HG02981 (cell line): ENCODE measurements around the gene GIGYF1.
A peak's percentile ranks its signal among the peaks of the same experiment; 100 is the strongest.
"Not testable (repeated sequence)": the region's sequence is repeated elsewhere in the genome, so short reads cannot be mapped to it uniquely, and the experiment has no call there.

ENCODE experiments used
- ATAC-seq: cut with Tn5 transposase; IDR thresholded peaks from one replicate; pipeline ENCODE4 v1.9.1; 2021; ENCODE audit warnings: mild to moderate bottlenecking, moderate library complexity; ENCODE audit not compliant: unreplicated experiment

Gene GIGYF1

GRCh38 chr7:100673302-100673941 is 20.6 kb downstream of the GIGYF1 start, which contains the start of gene GNB2:
Gene GNB2, plus strand, starts transcription at chr7:100673740. Its CDS starts 2,526 bp downstream, at chr7:100676266.
- peak; percentile 58 for ATAC-seq

GRCh38 chr7:100671353-100672327 is 22.4 kb downstream of the GIGYF1 start:
- ATAC-seq, result no peak

GRCh38 chr7:100670074-100670473 is 24.0 kb downstream of the GIGYF1 start:
- ATAC-seq, result no peak

- ATAC-seq, result not testable (repeated sequence)
Observed at GRCh38 chr7:100669106-100669505, 24.9 kb downstream of the GIGYF1 start.

GRCh38 chr7:100668069-100668449 is 26.0 kb downstream of the GIGYF1 start:
- ATAC-seq, result no peak

GRCh38 chr7:100667331-100668068 is 26.6 kb downstream of the GIGYF1 start:
- ATAC-seq, result no peak

- ATAC-seq, result no peak
Observed at GRCh38 chr7:100665168-100665726, 28.8 kb downstream of the GIGYF1 start.

- ATAC-seq, result not testable (repeated sequence)
Observed at GRCh38 chr7:100662194-100662776, 31.8 kb downstream of the GIGYF1 start.

GRCh38 chr7:100655908-100656674 is 38.0 kb downstream of the GIGYF1 start, which contains the start of gene ACTL6B:
Gene ACTL6B, minus strand, starts transcription at chr7:100656448. Its CDS starts 94 bp downstream, at chr7:100656354.
- no peak for ATAC-seq

- ATAC-seq, result no peak
Observed at GRCh38 chr7:100654908-100655831, 38.9 kb downstream of the GIGYF1 start.

GRCh38 chr7:100649826-100650565 is 44.1 kb downstream of the GIGYF1 start:
- ATAC-seq, result no peak

- ATAC-seq, result no peak
Observed at GRCh38 chr7:100642534-100642907, 51.5 kb downstream of the GIGYF1 start.

GRCh38 chr7:100641860-100642533 is 52.1 kb downstream of the GIGYF1 start:
- no peak for ATAC-seq

- no peak for ATAC-seq
Observed at GRCh38 chr7:100641463-100641859, 52.6 kb downstream of the GIGYF1 start, which contains the start of gene TFR2. Gene TFR2, minus strand, starts transcription at chr7:100641552. Its CDS starts 43 bp downstream, at chr7:100641509.

- no peak for ATAC-seq
Observed at GRCh38 chr7:100640517-100641440, 53.3 kb downstream of the GIGYF1 start.

- no peak for ATAC-seq
Observed at GRCh38 chr7:100639995-100640516, 54.0 kb downstream of the GIGYF1 start.
